ENCODE data around the gene FTH1. TPM values are rescaled to one million over a fixed set of nuclear protein-coding genes. Genes with fewer than 3 reads are reported as not detected.

Gene FTH1
- polyA plus RNA-seq, 3 donors: 2,137 to 2,536 (median 2,180) TPM

DNA sequence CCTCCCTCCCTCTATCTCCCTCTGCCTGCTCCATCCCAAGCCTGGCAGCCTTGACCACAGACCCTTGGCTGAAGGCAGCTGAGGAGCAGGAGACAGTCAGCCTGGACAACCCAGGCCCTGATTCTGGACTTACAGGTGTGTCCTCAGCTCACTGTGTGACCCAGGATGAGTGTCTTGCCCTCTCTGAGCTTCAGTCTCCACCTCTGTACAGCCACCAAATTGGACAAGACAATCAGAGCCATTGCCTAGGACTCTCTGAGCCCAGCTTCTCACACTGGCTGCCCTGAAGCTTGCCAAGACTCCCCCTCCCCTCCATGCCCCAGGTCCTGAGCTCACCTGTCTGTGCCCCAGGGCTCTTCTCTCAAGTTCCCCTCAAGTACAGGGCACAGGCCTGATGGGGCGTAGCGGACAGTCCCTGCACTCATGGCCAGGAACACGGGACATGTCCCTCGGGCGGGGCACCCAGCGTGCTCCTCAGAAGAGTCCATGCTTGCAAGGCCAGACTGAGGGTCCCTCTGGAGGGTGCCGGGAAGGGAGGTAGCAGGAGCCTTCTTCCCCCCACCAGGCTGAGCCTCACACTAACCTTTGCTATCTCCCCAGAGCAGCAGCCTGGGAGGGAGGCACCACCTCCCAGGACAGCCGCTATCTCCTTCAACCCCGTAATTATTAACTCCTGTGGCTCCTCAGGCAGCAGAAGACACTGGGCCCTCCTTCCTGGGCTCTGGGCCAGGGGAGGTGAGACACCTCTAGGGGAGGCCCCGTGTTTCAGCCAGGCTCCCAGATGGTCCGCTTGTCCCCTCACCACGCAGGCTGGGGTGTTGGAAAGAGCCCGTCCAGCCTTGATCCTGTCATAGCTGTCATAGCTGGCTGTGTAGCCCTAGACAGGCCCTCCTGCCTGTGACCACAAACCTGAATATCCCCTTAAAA lies 47.5 kb downstream of the FTH1 start:
- no peak for DNase-seq

DNA sequence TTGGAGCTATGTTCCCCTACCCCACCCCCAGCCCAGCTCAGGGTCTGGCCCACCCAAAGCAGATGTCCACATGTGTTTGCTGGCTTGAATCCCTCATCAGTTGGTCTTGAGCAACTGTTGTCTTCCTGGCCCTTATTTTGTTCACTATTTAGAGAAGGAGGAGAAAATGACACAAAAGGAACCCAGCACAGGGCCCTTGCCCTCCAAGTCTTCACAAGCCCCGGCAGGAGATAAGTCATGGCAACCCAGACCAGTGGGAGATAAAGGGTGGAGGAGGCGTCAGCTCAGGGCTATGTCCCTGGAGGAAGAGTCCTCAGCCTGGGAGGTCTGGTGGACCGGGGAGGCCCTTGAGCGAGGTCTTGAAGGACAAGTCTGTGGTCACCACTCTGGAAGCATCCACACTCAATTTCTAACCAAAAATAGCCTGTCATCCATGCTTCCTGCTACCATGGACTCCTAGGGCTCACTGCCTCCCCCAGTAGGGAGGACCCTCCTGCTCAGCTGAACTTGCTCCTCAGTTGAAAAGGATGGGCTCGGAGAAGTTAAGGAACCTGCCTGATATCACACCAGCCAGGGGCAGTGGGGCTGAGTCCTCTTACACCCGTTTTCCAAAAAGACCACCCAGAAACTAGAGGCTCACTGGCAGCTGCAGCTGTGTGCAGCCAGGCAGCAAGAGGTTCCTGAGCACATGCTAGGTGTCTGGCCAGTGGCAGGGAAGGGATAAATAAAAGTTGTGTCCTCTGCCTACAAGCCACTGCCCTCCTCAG lies 48.3 kb downstream of the FTH1 start:
- no peak for DNase-seq

DNA sequence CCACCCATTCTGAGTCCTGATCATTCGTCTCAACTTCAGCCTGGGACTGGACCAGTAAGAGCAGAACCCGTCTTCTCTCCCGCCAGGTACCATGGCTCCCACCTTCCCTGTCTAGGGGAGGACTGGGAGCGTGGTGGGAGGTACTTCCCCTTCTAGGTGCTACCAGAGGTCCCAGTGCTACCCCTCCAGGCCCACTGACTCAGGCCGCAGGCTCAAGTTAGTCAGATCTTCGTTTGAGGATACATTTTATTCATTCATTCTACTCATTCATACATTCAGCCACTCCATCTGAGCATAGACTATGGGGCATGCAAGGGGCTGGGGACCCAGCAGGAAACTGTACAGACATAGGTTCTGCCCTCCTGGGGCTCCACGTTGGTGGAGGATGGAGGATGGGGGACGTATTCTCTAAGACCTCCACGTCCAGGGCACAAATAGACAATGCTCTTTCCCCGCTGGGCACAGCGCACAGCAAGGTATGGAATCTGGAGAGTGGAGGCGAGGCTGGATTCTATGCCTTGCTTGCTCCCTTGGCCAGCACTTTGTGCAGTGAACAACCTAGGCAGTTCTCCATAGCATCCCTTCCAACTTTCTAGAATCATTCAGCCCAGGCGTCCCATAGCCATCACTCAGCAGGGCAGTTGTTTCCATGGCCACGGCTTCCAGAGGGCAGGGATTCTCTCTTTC lies 49.0 kb downstream of the FTH1 start:
- no peak for DNase-seq

DNA sequence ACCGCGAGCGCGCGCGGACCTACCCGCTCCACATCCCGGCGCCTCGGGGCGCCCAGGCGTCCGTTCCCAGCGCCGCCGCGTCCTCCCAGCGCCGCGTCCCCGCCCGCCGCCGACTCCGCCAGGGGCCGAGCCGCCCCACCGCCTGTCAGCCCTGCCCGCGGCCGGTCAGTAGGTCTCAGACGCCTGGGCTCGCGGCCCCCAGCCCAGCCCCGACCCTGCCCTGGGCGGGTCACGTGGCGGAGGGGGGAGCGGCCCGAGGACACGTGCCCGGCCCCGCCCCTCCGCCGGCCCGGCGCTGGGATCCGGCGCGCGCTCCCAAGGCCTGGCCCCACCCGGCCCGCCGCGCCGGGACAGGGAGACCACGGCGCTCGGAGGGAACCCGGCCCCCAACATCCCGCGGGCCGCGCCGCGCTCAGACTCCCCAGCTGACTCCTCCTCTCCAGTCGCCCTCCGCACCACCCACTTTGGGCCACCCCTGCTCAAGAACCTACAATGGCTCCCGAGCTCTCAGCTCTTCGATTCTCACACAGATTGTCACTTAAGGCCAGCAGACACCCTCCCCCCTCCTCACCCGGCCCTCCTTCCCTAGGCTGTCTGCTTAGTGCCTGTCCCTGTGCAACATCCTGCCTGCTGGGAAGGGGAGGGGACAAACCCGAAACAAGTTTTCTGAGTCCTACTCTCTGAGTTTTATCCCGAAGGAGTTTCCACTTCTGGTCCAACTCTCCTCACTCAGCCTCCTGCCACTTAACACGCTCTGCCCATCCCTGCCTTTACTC lies 49.9 kb downstream of the FTH1 start, which contains the start of gene RAB3IL1:
Gene RAB3IL1, minus strand, starts transcription at position 233 of the 776 bp plus-strand sequence. Its CDS starts 199 bp downstream, at position 34.
- peak; percentile 60 for DNase-seq

DNA sequence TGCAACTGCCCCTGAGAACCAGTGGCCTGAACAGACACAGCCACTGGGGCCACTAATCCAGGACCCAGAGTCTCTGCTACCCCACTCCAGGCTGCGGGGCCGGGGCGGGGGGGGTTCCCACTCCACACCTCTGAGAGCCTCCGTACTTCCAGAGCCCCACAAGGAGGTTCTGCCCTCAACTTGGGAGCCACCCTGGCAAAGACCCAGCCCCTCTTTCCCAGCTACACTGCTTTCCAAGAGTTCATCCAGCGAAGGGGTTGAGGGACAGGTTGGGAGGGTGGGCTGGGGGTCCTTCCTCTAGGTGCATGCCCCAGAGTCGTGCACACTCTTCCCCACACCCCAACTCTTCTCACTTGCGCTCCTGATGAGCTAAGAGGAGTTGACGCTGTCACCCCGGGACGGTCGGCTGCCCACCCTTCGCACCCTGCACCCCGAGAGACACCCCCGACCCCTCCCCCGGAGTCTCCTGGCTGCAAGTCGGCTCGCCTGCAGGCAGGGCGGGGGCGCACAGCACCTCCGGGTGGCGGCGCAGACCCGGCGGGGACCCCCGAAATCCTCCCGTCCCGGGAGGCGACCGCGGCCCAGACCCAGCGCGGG lies 50.6 kb downstream of the FTH1 start:
- no peak for DNase-seq

DNA sequence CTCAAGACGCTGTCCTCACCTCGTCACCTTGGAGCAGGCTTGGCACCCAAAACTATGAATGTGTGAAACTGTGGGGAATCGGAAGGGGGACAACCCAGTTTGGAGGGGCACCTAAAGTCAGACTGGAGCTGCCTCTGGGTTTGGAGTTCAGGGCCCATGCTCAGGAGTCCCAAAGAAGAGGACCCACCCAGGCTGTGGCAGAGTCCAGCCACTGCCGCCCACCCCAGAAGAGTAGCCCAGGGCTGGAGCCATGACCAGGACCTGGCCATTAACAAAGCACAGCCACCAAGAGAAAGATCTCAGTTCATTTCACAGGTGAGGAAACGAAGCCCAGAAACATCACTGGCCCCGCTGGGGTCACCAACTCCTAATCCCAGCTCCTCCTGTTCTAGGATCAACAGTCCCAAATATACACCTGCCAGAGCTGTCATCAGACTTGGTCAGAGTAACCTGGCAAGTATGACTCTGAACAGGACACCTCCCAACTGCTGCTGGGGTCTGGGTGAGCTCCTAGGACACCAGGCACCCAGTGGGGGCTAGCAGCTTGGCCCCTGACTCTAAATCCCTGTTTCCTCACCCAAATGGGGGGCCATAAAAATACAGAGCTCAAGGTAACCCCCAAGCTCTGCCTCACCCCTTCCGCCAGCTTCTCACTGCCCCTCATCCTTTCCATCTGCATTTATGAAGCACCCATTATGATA lies 52.8 kb downstream of the FTH1 start:
- no peak for DNase-seq

Other genes starting within 250 kb of the FTH1 start
- 10 to 100 TPM; 23.7 to 30.0 (median 28.2) TPM for gene MYRF, start 215.0 kb downstream of the FTH1 start, polyA plus RNA-seq (ENCODE audit: insufficient read length in 3 of 3)
- 100 to 1,000 TPM; 165 to 180 (median 167) TPM for gene TMEM258, start 175.0 kb downstream of the FTH1 start, polyA plus RNA-seq (ENCODE audit: insufficient read length in 3 of 3)
- gene FEN1, start 174.7 kb downstream of the FTH1 start, polyA plus RNA-seq (ENCODE audit: insufficient read length in 3 of 3): 10 to 100 TPM; 37.3 to 47.6 (median 38.9) TPM
- gene FADS1, start 150.6 kb downstream of the FTH1 start, polyA plus RNA-seq (ENCODE audit: insufficient read length in 3 of 3): 10 to 100 TPM; 45.9 to 53.5 (median 46.5) TPM
- 100 to 1,000 TPM; 105 to 148 (median 111) TPM for gene FADS2, start 139.3 kb downstream of the FTH1 start, polyA plus RNA-seq (ENCODE audit: insufficient read length in 3 of 3)
- 10 to 100 TPM; 16.7 to 22.2 (median 20.0) TPM for gene FADS3, start 76.1 kb downstream of the FTH1 start, polyA plus RNA-seq (ENCODE audit: insufficient read length in 3 of 3)
- gene RAB3IL1, start 50.1 kb downstream of the FTH1 start, polyA plus RNA-seq (ENCODE audit: insufficient read length in 3 of 3): 10 to 100 TPM; 24.2 to 31.3 (median 27.1) TPM
- gene BEST1, start 17.3 kb downstream of the FTH1 start, polyA plus RNA-seq (ENCODE audit: insufficient read length in 3 of 3): 1 to 10 TPM; 5.1 to 6.3 (median 5.3) TPM
- 10 to 100 TPM; 40.1 to 45.8 (median 40.5) TPM for gene INCENP, start 156.4 kb upstream of the FTH1 start, polyA plus RNA-seq (ENCODE audit: insufficient read length in 3 of 3)
- gene SCGB1D1, start 222.6 kb upstream of the FTH1 start, polyA plus RNA-seq (ENCODE audit: insufficient read length in 3 of 3): not detected
- under 1 TPM; 0.21 to 0.76 (median 0.45) TPM for gene SCGB2A1, start 241.0 kb upstream of the FTH1 start, polyA plus RNA-seq (ENCODE audit: insufficient read length in 3 of 3)

All from renal pelvis (tissue), 4 donors.